ENCODE data around the gene GOLT1B. TPM values are rescaled to one million over a fixed set of nuclear protein-coding genes. Genes with fewer than 3 reads are reported as not detected.

Gene GOLT1B
- total RNA-seq, 2 donors from 2014 or later = 13.9 to 21.0 TPM

GRCh38 chr12:21518451-21518850 lies 16.9 kb downstream of the GOLT1B start:
- H3K4me3 ChIP-seq = no peak overlapping the region
- intact Hi-C loops (cut with DNase I) = no loop called here
- H3K9me3 ChIP-seq = no peaks in the 10 kb centered on the region
- DNase-seq (ENCODE audit: low spot score) = no peak
- 64% methylated on average over 3 of the region's 3 CpGs for WGBS
- H3K4me1 ChIP-seq (replicated peaks) = no peaks in the 10 kb centered on the region
- no peak overlapping the region for H3K27ac ChIP-seq
- H3K36me3 ChIP-seq = peaks cover 0 to 4% of the 10 kb centered on the region in 2 donors
- no peaks in the 10 kb centered on the region for H3K27me3 ChIP-seq (replicated peaks; ENCODE audit: insufficient read depth)
- TF ChIP-seq POLR2AphosphoS5 (IDR thresholded peaks at IDR 0.05) = no peak
- TF ChIP-seq POLR2A (IDR thresholded peaks at IDR 0.05) = no peak
- no peak for TF ChIP-seq CTCF (IDR thresholded peaks at IDR 0.05)

- no peaks in the 10 kb centered on the region for H3K27me3 ChIP-seq (replicated peaks; ENCODE audit: insufficient read depth)
- H3K9me3 ChIP-seq = no peaks in the 10 kb centered on the region
- H3K36me3 ChIP-seq = no peaks in the 10 kb centered on the region
- DNase-seq (ENCODE audit: low spot score) = no peak
- 29% methylated on average over 1 of the region's 1 CpG for WGBS
- no peak overlapping the region for H3K4me3 ChIP-seq
- no peaks in the 10 kb centered on the region for H3K4me1 ChIP-seq (replicated peaks)
- TF ChIP-seq POLR2AphosphoS5 (IDR thresholded peaks at IDR 0.05) (no peak), POLR2A (IDR thresholded peaks at IDR 0.05) (no peak), CTCF (IDR thresholded peaks at IDR 0.05) (no peak)
- no peak overlapping the region for H3K27ac ChIP-seq
- intact Hi-C loops (cut with DNase I) = no loop called here
Measured at GRCh38 chr12:21521541-21521940, 20.0 kb downstream of the GOLT1B start.

GRCh38 chr12:21523148-21523547 lies 21.6 kb downstream of the GOLT1B start:
- TF ChIP-seq CTCF (IDR thresholded peaks at IDR 0.05) (no peak), POLR2A (IDR thresholded peaks at IDR 0.05) (no peak)
- intact Hi-C loops (cut with DNase I) = no loop called here
- Histone ChIP-seq H3K27ac (no peak overlapping the region), H3K9me3 (no peaks in the 10 kb centered on the region), H3K4me3 (no peak overlapping the region), H3K27me3 (replicated peaks; ENCODE audit: insufficient read depth) (no peaks in the 10 kb centered on the region), H3K4me1 (replicated peaks) (no peaks in the 10 kb centered on the region), H3K36me3 (no peaks in the 10 kb centered on the region)
- DNase-seq (ENCODE audit: low spot score) = no peak

- TF ChIP-seq CTCF (IDR thresholded peaks at IDR 0.05) (no peak), POLR2AphosphoS5 (IDR thresholded peaks at IDR 0.05) (no peak), POLR2A (IDR thresholded peaks at IDR 0.05) (no peak)
- Histone ChIP-seq H3K9me3 (no peaks in the 10 kb centered on the region), H3K27me3 (replicated peaks; ENCODE audit: insufficient read depth) (no peaks in the 10 kb centered on the region), H3K4me1 (replicated peaks) (no peaks in the 10 kb centered on the region), H3K36me3 (no peaks in the 10 kb centered on the region), H3K27ac (no peak within 1 kb of the TSS), H3K4me3 (no peak within 1 kb of the TSS)
- no peak for DNase-seq (ENCODE audit: low spot score)
- intact Hi-C loops (cut with DNase I) = no loop called here
- 96% methylated on average over 1 of the region's 1 CpG for WGBS
Measured at GRCh38 chr12:21526053-21526452, 24.5 kb downstream of the GOLT1B start, which contains the start of gene SPX. Gene SPX, plus strand, starts transcription at chr12:21526296. Its CDS starts 177 bp downstream, at chr12:21526473.

- H3K4me3 ChIP-seq = no peak overlapping the region
- intact Hi-C loops (cut with DNase I) = no loop called here
- no peaks in the 10 kb centered on the region for H3K27me3 ChIP-seq (replicated peaks; ENCODE audit: insufficient read depth)
- no peak overlapping the region for H3K27ac ChIP-seq
- H3K9me3 ChIP-seq = no peaks in the 10 kb centered on the region
- H3K36me3 ChIP-seq = no peaks in the 10 kb centered on the region
- TF ChIP-seq CTCF (IDR thresholded peaks at IDR 0.05) (no peak), POLR2A (IDR thresholded peaks at IDR 0.05) (no peak), POLR2AphosphoS5 (IDR thresholded peaks at IDR 0.05) (no peak)
- no peak for DNase-seq (ENCODE audit: low spot score)
- H3K4me1 ChIP-seq (replicated peaks) = no peaks in the 10 kb centered on the region
- 33% methylated on average over 12 of the region's 12 CpGs for WGBS
Measured at GRCh38 chr12:21526721-21527345, 25.2 kb downstream of the GOLT1B start.

Data from prostate gland (tissue), 2 donors.